ENCODE data around the gene TCL1B. TPM values are rescaled to one million over a fixed set of nuclear protein-coding genes. Genes with fewer than 3 reads are reported as not detected.

TCL1B gene
- total RNA-seq, 1 experiment from 2014 or later, result 3.6 TPM

DNA sequence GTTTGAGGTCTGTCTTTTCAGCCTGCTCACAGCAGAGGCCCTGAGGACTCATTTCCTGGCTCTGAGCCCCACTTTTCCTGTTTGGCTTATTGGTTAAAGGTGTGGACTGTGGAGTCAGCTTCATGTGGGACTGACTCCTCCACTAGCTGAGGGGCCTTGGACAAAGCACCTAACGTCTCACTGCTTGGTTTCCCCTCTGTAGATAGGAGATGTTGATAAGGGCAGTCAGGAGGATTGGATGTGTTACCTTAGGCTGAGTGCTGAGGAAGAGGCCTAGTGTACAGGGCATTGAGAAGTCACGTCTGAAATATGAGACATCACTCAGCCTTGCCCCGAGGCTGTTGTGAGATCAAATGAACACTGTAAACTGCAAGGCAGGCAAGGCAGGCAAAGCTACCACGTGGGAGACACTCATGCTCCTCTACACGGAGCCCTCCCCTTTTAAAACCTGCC lies 54.8 kb downstream of the TCL1B start:
- H3K27ac Mint-ChIP-seq, result no peak overlapping the region
- no peaks in the 10 kb centered on the region; a peak in 1 of 5 replicates for H3K9me3 Mint-ChIP-seq
- H3K56ac ChIP-seq (ENCODE audit: insufficient read length, low read depth, low read length), result no peak overlapping the region

More for the DNA sequence above, 54.8 kb downstream of the TCL1B start:
- Mint-ChIP-seq H3K36me3 (ENCODE audit: insufficient read depth in 1 of 3, low read depth in 3 of 3) (no peaks in the 10 kb centered on the region), H3K4me3 (no peak overlapping the region), H3K4me1 (no peaks in the 10 kb centered on the region), H3K27me3 (ENCODE audit: low read depth) (peaks cover 53% of the 10 kb centered on the region)
- no peak overlapping the region for H4K8ac ChIP-seq (replicated peaks; ENCODE audit: insufficient read length, low read depth, low read length)
- no peak overlapping the region for H2BK120ac ChIP-seq (ENCODE audit: low read depth, low read length, poor library complexity, severe bottlenecking)
- DNase-seq, result no peak
- TF ChIP-seq, protein P1, sequence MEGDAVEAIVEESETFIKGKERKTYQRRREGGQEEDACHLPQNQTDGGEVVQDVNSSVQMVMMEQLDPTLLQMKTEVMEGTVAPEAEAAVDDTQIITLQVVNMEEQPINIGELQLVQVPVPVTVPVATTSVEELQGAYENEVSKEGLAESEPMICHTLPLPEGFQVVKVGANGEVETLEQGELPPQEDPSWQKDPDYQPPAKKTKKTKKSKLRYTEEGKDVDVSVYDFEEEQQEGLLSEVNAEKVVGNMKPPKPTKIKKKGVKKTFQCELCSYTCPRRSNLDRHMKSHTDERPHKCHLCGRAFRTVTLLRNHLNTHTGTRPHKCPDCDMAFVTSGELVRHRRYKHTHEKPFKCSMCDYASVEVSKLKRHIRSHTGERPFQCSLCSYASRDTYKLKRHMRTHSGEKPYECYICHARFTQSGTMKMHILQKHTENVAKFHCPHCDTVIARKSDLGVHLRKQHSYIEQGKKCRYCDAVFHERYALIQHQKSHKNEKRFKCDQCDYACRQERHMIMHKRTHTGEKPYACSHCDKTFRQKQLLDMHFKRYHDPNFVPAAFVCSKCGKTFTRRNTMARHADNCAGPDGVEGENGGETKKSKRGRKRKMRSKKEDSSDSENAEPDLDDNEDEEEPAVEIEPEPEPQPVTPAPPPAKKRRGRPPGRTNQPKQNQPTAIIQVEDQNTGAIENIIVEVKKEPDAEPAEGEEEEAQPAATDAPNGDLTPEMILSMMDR (conservative IDR thresholded peaks at IDR 0.05), result no peak
- no peak overlapping the region for H2BK20ac ChIP-seq (ENCODE audit: low read depth, low read length, poor library complexity, severe bottlenecking)
- H3K79me2 ChIP-seq (ENCODE audit: insufficient read depth, low read length), result no peaks in the 10 kb centered on the region
- H2BK15ac ChIP-seq (ENCODE audit: low read depth, low read length), result no peak overlapping the region
- no peaks in the 10 kb centered on the region for H4K20me1 ChIP-seq (ENCODE audit: control insufficient read depth, insufficient read depth, insufficient read length)
- no peaks in the 10 kb centered on the region for H3K9me3 ChIP-seq (ENCODE audit: control insufficient read depth, low read depth, low read length)
- H2AK5ac ChIP-seq (ENCODE audit: insufficient read length, low read length), result no peak overlapping the region
- no peak overlapping the region for H3K9ac ChIP-seq (ENCODE audit: extremely low read depth, insufficient read length, low read length)
- no peaks in the 10 kb centered on the region for H3K4me1 ChIP-seq (ENCODE audit: insufficient read depth, low read length)
- no peak overlapping the region for H3T11ph ChIP-seq (ENCODE audit: low read length)
- no peak overlapping the region for H2BK5ac ChIP-seq (ENCODE audit: insufficient read length, low read length)
- no peak overlapping the region for H3K14ac ChIP-seq (ENCODE audit: insufficient read depth, low read length)
- H3K18ac ChIP-seq (ENCODE audit: insufficient read length, low read depth, low read length), result no peak overlapping the region
- no peaks in the 10 kb centered on the region for H3K27me3 ChIP-seq (ENCODE audit: insufficient read depth, low read length)
- no peak overlapping the region for H2BK12ac ChIP-seq (ENCODE audit: insufficient read length, low read depth, low read length)
- no peak overlapping the region for H3K4ac ChIP-seq (ENCODE audit: low read depth, low read length)
- WGBS (ENCODE audit: extremely low coverage, insufficient read length, low lambda C conversion rate), result no CpG with 5 or more reads among the region's 5 CpGs
- H4K5ac ChIP-seq (ENCODE audit: insufficient read length, low read depth, low read length), result no peak overlapping the region
- no peak overlapping the region for H3K4me2 ChIP-seq (ENCODE audit: insufficient read depth, insufficient read length, low read length)
- no peak overlapping the region for H3K23ac ChIP-seq (ENCODE audit: insufficient read length, low read depth, low read length)
- no peak overlapping the region for H3K27ac ChIP-seq (ENCODE audit: insufficient read length, low read depth, low read length)
- H3K79me1 ChIP-seq (ENCODE audit: insufficient read depth, low read depth, low read length, poor library complexity, severe bottlenecking), result no peaks in the 10 kb centered on the region
- H3K23me2 ChIP-seq (ENCODE audit: insufficient read length, low read depth, low read length, poor library complexity, severe bottlenecking), result no peaks in the 10 kb centered on the region
- H2AFZ ChIP-seq (ENCODE audit: low read length), result no peak overlapping the region
- H4K91ac ChIP-seq (ENCODE audit: insufficient read length, low read depth, low read length), result no peak overlapping the region
